GM19455 (cell line): ENCODE results near the gene KRTDAP.

Experiments used
- ATAC-seq: cut with Tn5 transposase; IDR thresholded peaks from one replicate; pipeline ENCODE4 v1.9.1; 2021; ENCODE audit not compliant: unreplicated experiment

KRTDAP gene

GRCh38 chr19:35457173-35457572, 33.1 kb downstream of the KRTDAP start:
- ATAC-seq, result no peak

GRCh38 chr19:35455616-35456201, 34.6 kb downstream of the KRTDAP start:
- no peak for ATAC-seq

- ATAC-seq, result no peak
Observed at GRCh38 chr19:35454663-35455062, 35.6 kb downstream of the KRTDAP start.

GRCh38 chr19:35451338-35452096, 38.7 kb downstream of the KRTDAP start:
- no peak for ATAC-seq

GRCh38 chr19:35449359-35450043, 40.8 kb downstream of the KRTDAP start:
- no peak for ATAC-seq

- ATAC-seq, result no peak
Observed at GRCh38 chr19:35447606-35448469, 42.4 kb downstream of the KRTDAP start, which contains the start of gene FFAR2. FFAR2 (plus strand) TSS chr19:35448257; CDS start chr19:35449715, 1,458 bp downstream.

GRCh38 chr19:35445826-35446593, 44.3 kb downstream of the KRTDAP start:
- ATAC-seq, result no peak

GRCh38 chr19:35444735-35445134, 45.5 kb downstream of the KRTDAP start:
- no peak for ATAC-seq

- ATAC-seq, result no peak
Observed at GRCh38 chr19:35442091-35442490, 48.2 kb downstream of the KRTDAP start.

GRCh38 chr19:35439921-35440320, 50.3 kb downstream of the KRTDAP start:
- ATAC-seq, result no peak

GRCh38 chr19:35438527-35438926, 51.7 kb downstream of the KRTDAP start:
- ATAC-seq, result no peak

GRCh38 chr19:35438096-35438495, 52.2 kb downstream of the KRTDAP start:
- ATAC-seq, result no peak

- no peak for ATAC-seq
Observed at GRCh38 chr19:35437406-35437951, 52.8 kb downstream of the KRTDAP start.
